Rectal smooth muscle tissue (tissue), 1 donor: ENCODE data around the gene GPRIN1.
A peak's percentile ranks its signal among the peaks of the same experiment; 100 is the strongest.

Experiments used
- H3K27ac ChIP-seq: one replicate; pipeline ENCODE4 v1.7.0; 2013; ENCODE audit warnings: low read depth, low read length, inconsistent platforms
- H3K27me3 ChIP-seq: one replicate; pipeline ENCODE4 v1.7.0; 2013; ENCODE audit warnings: low read length; ENCODE audit not compliant: control insufficient read depth, insufficient read depth
- H3K36me3 ChIP-seq: one replicate; pipeline ENCODE4 v1.7.0; 2013; ENCODE audit warnings: low read length; ENCODE audit not compliant: control insufficient read depth, insufficient read depth
- H3K4me1 ChIP-seq: one replicate; pipeline ENCODE4 v1.7.0; 2013; ENCODE audit warnings: low read length; ENCODE audit not compliant: control insufficient read depth, insufficient read depth
- H3K4me3 ChIP-seq: one replicate; pipeline ENCODE4 v1.7.0; 2013; ENCODE audit warnings: low read length
- H3K9ac ChIP-seq: one replicate; pipeline ENCODE4 v1.7.0; 2013; ENCODE audit warnings: low read length

Gene GPRIN1

DNA sequence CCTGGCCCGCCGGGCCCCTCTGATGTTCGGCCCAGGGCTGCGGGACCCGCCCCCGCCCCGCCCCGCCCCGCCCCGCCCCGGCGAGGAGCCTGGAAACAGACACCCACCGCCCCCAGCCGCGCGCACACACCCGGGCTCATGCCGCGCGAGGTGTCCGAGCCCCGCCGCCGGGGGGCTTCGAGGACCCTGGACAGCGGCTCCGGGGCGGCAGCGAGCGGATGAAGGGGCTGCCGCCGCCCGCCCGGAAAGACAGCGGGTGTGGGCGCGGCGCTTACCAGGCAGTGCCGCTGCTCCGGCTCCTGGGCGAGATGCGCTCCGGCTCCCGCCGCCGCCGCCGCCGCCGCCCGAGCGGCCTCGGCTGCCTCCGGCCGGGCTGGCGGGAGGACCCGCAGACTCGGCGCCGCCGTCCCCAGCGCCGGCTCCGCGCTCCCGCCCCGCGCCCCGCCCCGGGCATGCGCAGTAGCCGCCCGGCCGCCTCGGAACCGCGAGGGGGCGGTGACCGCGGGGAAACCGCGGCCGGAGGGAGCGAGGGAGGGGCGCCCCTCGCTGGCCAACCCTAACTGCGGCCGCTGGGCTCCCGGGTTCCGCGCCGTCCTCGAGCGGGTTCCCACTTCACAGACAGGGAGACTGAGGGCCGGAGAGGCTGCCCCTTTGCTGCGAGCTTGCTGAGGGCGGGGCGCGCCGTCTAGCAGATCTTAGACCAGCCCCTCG is at the start of gene GPRIN1:
Gene GPRIN1, minus strand, starts transcription at position 433 of the 711 bp plus-strand sequence. CDS start 10,322 bp downstream, outside the sequence.
- no peak within 1 kb of the TSS for H3K27ac ChIP-seq
- no peaks in the 10 kb centered on the region for H3K4me1 ChIP-seq
- no peak within 1 kb of the TSS for H3K9ac ChIP-seq
- H3K4me3 ChIP-seq: peak within 1 kb of the TSS; percentile 52
- peaks cover 13% of the 10 kb centered on the region for H3K27me3 ChIP-seq
- no peaks in the 10 kb centered on the region for H3K36me3 ChIP-seq

DNA sequence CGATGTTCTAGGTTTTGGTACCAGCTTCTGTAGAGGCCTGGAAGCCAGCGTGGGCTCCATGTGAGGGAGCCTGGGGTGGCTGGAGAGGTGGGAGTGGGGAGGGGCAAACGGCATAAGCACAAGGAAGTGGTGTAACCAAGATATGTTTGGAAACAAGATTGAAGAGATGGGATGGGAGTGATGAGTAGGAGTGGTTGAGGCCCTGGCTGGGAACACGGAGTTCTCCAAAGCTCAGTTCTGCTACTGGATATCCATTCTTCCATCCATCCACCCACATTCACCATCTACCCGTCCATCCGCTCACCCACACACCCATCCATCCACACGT is 49.5 kb upstream of the GPRIN1 start:
- H3K9ac ChIP-seq: no peak overlapping the region
- H3K4me3 ChIP-seq: peak overlapping the region; percentile 47
- no peak overlapping the region for H3K27ac ChIP-seq
- no peaks in the 10 kb centered on the region for H3K27me3 ChIP-seq
- H3K36me3 ChIP-seq: no peaks in the 10 kb centered on the region
- no peaks in the 10 kb centered on the region for H3K4me1 ChIP-seq

DNA sequence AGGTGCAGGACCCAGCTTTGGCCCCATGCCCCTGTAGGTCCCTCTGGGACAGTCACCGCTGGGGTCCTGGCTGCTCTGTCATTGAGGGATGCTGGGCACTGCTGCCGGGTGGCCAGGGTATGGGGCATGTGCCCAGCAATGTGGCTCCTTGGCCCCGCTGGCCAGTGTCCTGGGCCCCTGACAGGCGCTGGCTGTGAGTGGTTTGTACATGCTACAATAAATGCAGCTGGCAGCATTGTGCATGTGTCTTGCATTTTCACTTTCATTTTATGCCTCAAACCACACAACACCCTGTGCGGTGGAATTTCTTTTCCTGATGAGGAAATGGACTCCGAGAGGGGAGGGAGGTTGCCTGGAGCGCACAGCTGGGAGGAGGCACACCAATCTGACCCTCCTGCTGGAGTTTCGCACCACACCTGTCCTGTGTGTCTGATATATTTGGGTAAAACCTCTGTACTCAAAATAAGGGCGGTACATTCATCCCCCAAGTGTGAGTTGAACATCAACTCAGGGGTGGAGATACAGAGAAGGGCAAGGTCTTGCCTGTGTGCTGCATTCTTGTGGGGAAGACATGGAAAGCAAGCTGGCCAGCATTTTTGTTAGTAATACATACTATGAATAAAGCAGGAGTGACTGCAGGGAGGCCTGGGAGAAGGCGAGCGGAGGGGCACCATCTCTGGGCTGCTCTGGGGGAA is 49.0 kb upstream of the GPRIN1 start:
- Histone ChIP-seq H3K36me3 (peaks cover 2% of the 10 kb centered on the region), H3K9ac (no peak overlapping the region), H3K4me3 (peak overlapping the region; percentile 47), H3K4me1 (no peaks in the 10 kb centered on the region), H3K27ac (no peak overlapping the region), H3K27me3 (no peaks in the 10 kb centered on the region)

DNA sequence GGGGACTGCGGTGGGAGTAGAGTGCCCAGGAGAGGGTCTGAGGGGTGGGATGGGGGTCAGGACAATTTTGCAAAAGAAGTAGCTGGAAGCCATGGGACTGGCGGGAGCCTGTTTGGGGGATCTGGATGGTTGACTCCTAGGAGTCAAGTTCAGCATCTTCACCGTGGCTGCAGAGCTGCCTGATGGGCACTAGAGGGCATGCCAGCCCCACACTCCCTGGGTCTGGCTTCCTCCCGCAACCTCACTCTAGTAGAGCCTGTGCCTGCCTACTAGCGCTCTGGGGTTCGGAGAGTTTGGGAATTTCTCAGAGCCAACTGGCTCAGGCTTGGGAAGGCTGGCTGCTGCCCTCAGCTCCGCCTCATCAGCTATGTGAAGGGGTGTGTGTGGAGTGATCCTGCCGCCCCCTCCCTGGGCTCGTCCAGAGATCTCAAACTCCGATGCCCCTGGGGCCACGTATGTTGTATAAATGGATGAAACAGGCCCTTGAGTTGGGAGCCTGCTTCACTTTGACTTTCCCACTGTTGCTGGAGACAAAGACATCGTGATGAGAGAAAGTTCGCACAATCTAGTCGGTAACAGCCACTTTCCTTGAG is 48.1 kb upstream of the GPRIN1 start:
- Histone ChIP-seq H3K27me3 (no peaks in the 10 kb centered on the region), H3K36me3 (peaks cover 6% of the 10 kb centered on the region), H3K27ac (no peak overlapping the region), H3K4me3 (peak overlapping the region; percentile 47), H3K4me1 (no peaks in the 10 kb centered on the region), H3K9ac (no peak overlapping the region)

DNA sequence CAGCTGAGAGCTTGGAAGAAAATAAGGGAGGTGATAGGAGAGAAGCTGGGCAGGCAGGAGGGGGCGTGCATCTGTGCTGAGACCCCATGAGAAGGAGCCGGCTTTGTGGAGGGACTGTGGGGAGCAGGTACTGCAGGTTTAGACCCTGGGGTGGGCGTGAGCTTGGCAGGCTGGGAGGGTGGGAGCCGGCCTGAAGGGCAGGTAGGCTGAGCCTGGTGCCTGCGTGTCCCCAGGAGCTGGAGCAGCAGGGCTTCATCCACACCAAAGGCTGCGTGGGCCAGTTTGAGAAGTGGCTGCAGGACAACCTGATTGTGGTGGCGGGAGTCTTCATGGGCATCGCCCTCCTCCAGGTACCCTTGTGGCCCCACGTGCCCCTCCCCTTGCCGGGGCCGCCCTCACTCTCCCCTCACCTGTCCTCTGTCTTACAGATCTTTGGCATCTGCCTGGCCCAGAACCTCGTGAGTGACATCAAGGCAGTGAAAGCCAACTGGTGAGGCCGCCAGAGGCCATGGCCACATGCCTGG is 46.6 kb upstream of the GPRIN1 start:
- Histone ChIP-seq H3K4me3 (no peak overlapping the region), H3K36me3 (peaks cover 8% of the 10 kb centered on the region), H3K27ac (no peak overlapping the region), H3K4me1 (no peaks in the 10 kb centered on the region), H3K9ac (no peak overlapping the region), H3K27me3 (no peaks in the 10 kb centered on the region)

DNA sequence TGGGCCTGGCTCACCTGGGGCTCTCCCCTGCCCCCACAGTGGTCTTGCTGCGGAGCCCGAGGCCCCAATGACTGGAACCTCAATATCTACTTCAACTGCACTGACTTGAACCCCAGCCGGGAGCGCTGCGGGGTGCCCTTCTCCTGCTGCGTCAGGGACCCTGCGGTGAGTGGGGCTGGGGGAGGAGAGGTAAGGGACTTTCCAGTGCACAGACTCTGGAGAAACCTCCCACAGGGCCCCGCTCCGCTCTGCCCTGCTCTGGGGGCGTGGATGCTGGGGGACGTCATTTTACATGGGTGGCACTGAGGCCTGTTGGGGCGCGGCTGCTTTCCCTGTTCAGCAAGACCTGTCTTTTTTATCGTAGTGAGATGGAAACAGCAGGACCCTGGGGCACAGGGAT is 44.9 kb upstream of the GPRIN1 start:
- Histone ChIP-seq H3K4me1 (no peaks in the 10 kb centered on the region), H3K4me3 (no peak overlapping the region), H3K27me3 (no peaks in the 10 kb centered on the region), H3K27ac (no peak overlapping the region), H3K9ac (no peak overlapping the region), H3K36me3 (peaks cover 8% of the 10 kb centered on the region)

DNA sequence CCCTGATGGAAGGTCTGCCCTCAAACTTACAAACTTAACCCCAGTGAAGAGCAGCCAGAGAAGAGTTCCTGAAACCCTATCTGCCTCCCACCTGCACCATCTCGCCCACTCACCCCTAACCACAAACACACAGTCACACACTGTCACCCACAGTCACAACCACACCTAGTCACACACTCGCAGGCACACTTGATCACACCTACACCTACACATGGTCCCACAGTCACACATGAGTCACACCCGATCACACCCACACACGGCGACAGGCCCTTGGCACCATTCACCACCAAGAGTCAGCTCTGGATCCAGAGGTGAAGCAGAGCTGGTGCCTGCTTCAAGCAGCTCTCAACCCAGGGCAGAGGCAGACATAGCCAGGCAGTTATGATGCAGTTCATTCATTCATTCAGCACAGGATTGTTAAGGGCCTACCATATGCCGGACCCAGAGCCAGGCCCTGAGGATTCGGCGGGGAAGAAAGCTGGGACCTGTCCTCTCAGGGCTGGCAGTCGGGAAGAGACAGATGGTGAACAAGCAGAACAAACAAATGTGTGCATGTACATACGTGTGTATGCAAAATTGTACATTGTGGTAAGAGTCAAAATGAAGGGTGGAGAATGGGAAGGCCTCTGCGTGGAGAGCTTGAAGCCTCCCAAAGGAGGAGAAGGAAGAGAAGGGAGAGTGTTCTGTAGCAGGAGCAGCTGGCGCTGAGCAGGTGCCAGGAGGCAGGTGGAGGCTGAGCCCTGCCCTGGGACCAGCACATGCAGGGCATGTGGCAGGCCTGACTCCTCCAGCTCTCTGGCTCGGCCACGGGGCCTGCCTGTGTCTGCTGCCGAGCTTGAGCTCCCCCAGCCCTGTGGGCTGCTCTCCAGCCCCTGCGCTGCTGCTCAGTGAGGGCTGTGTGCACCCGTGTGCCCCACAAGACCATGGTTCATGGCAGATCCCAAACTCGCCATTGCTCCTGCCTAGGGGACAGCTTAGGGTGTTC is 43.7 kb upstream of the GPRIN1 start:
- Histone ChIP-seq H3K27me3 (no peaks in the 10 kb centered on the region), H3K9ac (no peak overlapping the region), H3K27ac (no peak overlapping the region), H3K4me1 (no peaks in the 10 kb centered on the region), H3K36me3 (peaks cover 8% of the 10 kb centered on the region), H3K4me3 (no peak overlapping the region)

DNA sequence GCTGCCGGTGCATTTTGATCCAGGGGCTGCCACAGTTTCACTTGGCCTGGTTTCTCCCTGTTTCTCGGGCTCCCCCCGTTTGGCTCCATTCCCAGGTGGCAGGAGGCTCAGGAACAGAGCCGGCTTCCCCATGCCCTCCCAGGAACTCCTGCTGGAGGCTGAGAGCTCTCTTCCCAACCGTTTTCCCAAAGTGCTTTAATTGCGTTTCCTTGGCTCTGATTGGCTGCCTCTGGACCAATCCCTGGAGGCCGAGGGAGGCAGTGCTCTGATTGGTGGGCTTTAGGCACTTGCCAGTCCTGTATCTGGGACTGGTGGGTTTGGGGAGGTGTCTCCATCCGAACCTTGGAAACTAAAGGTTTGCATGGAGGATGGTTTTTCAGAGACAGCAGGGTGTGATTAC is 42.2 kb upstream of the GPRIN1 start:
- Histone ChIP-seq H3K4me3 (no peak overlapping the region), H3K4me1 (peaks cover 6% of the 10 kb centered on the region), H3K9ac (no peak overlapping the region), H3K27me3 (no peaks in the 10 kb centered on the region), H3K27ac (no peak overlapping the region), H3K36me3 (peaks cover 8% of the 10 kb centered on the region)

DNA sequence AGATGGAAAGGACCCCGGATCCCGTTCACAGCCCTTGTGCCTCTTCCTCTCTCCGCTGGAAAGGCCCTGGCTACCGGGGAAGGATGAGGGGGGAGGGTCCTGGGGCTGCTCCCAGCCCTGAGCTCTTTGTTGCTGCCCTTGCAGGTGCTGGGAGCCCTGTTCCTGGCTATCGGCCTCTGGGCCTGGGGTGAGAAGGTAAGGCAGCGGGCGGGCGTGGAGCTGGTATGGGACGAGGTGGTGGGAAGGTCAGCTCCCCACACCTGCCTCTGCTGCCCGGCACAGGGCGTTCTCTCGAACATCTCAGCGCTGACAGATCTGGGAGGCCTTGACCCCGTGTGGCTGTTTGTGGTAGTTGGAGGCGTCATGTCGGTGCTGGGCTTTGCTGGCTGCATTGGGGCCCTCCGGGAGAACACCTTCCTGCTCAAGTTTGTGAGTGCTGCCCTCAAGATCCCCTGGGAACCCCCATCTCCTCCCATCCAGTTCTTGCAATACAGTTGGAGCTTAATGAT is 41.6 kb upstream of the GPRIN1 start:
- Histone ChIP-seq H3K9ac (no peak overlapping the region), H3K27ac (no peak overlapping the region), H3K27me3 (no peaks in the 10 kb centered on the region), H3K4me3 (no peak overlapping the region), H3K36me3 (peaks cover 8% of the 10 kb centered on the region), H3K4me1 (peaks cover 6% of the 10 kb centered on the region)

DNA sequence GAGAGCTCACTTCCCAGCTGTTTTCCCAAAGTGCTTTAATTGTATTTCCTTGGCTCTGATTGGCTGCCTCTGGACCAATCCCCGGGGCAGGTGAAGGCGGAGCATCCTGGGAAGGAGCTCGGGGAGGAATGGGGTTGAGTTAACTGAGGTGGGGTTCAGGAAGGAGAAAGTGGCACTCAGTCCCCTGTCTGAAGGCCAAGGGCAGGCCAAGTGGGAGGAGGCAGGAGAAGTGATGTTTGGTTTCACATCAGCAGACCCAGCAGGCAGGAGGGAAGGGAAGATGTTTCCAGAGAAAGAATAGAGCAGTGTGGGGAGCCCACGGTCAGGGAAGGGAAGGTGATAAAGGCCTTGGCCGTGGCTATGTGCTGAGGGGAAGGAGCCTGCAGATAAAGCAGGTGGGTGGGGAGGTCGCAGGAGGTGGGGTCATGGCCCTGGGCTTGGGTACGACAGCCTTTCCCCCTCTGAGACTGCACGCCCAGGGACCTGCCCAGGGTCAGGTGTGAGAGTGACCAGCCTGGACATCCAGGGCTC is 40.5 kb upstream of the GPRIN1 start:
- H3K36me3 ChIP-seq: peaks cover 8% of the 10 kb centered on the region
- H3K27ac ChIP-seq: no peak overlapping the region
- peaks cover 6% of the 10 kb centered on the region for H3K4me1 ChIP-seq
- H3K4me3 ChIP-seq: no peak overlapping the region
- no peak overlapping the region for H3K9ac ChIP-seq
- H3K27me3 ChIP-seq: no peaks in the 10 kb centered on the region

DNA sequence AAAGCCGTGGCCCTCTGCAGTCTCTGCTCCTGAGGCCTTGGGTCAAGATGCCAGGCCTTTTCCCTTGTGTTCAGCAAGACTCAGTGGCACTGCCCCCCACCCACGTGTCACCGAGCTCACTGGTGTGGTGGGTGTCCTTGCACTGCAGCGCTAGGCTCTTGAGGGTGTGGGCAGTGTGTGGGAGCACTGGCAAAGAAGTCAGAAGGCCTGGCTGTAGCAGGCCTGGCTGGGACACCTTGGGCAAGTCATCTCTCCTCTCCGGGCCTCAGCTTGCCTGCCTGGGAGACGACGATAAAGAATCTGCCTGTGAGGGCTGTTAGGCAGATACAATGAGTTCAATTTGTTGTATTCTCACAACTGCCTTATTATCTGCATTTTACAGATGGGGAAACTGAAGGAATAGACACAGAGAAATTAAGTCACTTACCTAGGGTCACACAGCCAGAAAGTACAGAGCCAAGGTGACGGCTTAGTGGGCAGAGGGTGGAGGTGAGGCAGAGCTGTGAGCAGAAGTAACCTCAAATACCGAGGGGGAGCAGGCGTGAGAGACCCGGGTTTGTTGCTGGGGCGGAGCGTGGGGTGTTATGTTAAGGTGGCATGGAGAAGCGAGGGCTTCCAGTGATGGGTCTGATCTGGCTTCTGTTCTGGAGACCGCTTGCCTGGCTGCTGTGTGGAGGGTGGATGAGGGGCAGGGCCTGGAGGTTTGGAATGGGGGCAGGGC is 38.7 kb upstream of the GPRIN1 start:
- H3K9ac ChIP-seq: no peak overlapping the region
- H3K27me3 ChIP-seq: no peaks in the 10 kb centered on the region
- no peak overlapping the region for H3K27ac ChIP-seq
- H3K4me1 ChIP-seq: peaks cover 6% of the 10 kb centered on the region
- peaks cover 3% of the 10 kb centered on the region for H3K36me3 ChIP-seq
- peak overlapping the region; percentile 85 for H3K4me3 ChIP-seq
